Measurements from ENCODE around the gene GGACT. TPM values are rescaled to one million over a fixed set of nuclear protein-coding genes. Genes with fewer than 3 reads are reported as not detected.

Gene GGACT
- total RNA-seq, 1 experiment from 2014 or later = 2.6 TPM

DNA sequence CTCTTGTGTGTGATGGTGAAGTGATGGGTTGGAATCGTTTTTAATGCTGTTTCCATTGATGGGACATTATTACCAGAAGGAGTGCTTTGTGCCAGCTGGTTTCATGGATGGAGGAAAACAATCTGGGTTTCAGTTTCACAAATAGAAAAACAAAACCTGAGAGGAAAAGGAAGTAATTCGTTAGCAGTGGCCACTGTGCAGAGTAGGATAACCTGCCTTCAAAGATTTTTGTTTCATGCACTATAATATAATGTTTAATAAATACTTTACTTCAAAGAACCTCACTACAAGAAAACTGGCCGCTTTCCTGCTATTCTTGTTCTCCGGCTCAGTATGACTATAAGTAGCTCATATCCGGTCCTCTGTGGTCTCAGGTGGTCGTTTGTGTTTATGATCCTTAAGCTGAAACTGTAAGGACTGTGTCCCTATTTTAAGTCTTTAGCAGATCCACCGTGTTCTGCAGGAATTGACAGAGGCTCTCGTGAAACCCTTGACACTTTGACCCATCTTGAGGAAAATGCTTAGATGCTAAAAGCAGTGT lies 104.7 kb downstream of the GGACT start:
- intact Hi-C loops (cut with micrococcal nuclease; ENCODE audit: unreplicated experiment) = no loop called here
- Mint-ChIP-seq H3K36me3 (ENCODE audit: insufficient read depth, unreplicated experiment) (no peaks in the 10 kb centered on the region), H3K4me3 (ENCODE audit: low read depth, unreplicated experiment) (no peak overlapping the region), H3K4me1 (ENCODE audit: low read depth, unreplicated experiment) (no peaks in the 10 kb centered on the region), H3K9me3 (ENCODE audit: low read depth, unreplicated experiment) (no peaks in the 10 kb centered on the region), H3K27ac (ENCODE audit: unreplicated experiment) (no peak overlapping the region), H3K27me3 (ENCODE audit: unreplicated experiment) (no peaks in the 10 kb centered on the region)
- no peak for DNase-seq
- no TSS peak for BruUV-seq (replicated peaks)
- CTCF ChIA-PET = no interaction called here
- TF ChIP-seq, protein P1, sequence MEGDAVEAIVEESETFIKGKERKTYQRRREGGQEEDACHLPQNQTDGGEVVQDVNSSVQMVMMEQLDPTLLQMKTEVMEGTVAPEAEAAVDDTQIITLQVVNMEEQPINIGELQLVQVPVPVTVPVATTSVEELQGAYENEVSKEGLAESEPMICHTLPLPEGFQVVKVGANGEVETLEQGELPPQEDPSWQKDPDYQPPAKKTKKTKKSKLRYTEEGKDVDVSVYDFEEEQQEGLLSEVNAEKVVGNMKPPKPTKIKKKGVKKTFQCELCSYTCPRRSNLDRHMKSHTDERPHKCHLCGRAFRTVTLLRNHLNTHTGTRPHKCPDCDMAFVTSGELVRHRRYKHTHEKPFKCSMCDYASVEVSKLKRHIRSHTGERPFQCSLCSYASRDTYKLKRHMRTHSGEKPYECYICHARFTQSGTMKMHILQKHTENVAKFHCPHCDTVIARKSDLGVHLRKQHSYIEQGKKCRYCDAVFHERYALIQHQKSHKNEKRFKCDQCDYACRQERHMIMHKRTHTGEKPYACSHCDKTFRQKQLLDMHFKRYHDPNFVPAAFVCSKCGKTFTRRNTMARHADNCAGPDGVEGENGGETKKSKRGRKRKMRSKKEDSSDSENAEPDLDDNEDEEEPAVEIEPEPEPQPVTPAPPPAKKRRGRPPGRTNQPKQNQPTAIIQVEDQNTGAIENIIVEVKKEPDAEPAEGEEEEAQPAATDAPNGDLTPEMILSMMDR (IDR thresholded peaks at IDR 0.05; ENCODE audit: unreplicated experiment) = no peak

DNA sequence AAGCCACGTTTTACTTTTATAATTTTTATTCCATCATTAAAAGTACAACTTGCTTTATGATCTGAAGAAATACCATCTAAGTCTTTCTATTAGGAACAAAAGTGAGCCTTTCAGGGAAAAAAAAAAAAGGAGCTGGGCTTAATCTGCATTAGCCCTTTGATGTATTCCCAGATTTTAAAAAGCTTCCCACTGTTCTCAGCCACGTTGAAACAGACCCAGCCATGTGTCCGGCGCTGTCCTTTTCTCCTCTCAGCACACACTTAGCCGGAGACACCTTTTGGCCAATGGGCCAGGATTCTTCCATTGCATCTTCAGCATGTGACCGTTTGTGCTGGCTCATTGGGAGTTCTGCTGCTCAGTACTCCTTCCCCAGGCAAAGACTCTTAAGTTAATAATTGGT lies 105.5 kb downstream of the GGACT start:
- Mint-ChIP-seq H3K36me3 (ENCODE audit: insufficient read depth, unreplicated experiment) (no peaks in the 10 kb centered on the region), H3K4me3 (ENCODE audit: low read depth, unreplicated experiment) (no peak overlapping the region), H3K27ac (ENCODE audit: unreplicated experiment) (no peak overlapping the region), H3K4me1 (ENCODE audit: low read depth, unreplicated experiment) (no peaks in the 10 kb centered on the region), H3K9me3 (ENCODE audit: low read depth, unreplicated experiment) (no peaks in the 10 kb centered on the region), H3K27me3 (ENCODE audit: unreplicated experiment) (no peaks in the 10 kb centered on the region)
- CTCF ChIA-PET = no interaction called here
- no TSS peak for BruUV-seq (replicated peaks)
- no peak for DNase-seq
- TF ChIP-seq, protein P1 (IDR thresholded peaks at IDR 0.05; ENCODE audit: unreplicated experiment) = no peak
- intact Hi-C loops (cut with micrococcal nuclease; ENCODE audit: unreplicated experiment) = no loop called here

DNA sequence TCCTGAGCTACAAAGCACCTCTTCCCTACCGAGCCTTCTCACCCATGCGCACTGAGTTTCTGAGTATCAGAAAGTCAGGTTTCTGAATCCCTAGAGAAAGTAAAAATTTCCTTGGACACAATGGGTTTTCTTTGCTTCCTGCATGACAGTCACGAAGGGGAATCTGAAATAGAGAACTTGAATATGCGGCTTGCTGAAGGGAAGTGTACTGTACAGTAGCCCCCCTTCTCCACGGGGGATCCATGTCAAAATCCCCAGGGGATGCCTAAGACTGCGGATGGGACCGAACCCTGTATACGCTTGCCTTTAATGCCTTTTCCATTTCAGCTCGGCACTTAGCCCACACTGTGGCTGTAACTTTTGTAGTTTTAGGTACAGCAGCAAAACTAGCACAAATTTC lies 107.9 kb downstream of the GGACT start:
- intact Hi-C loops (cut with micrococcal nuclease; ENCODE audit: unreplicated experiment) = no loop called here
- H3K27me3 Mint-ChIP-seq (ENCODE audit: unreplicated experiment) = no peaks in the 10 kb centered on the region
- no peak overlapping the region for H3K4me3 Mint-ChIP-seq (ENCODE audit: low read depth, unreplicated experiment)
- BruUV-seq (replicated peaks) = no TSS peak
- no peak for DNase-seq
- no peaks in the 10 kb centered on the region for H3K4me1 Mint-ChIP-seq (ENCODE audit: low read depth, unreplicated experiment)
- H3K36me3 Mint-ChIP-seq (ENCODE audit: insufficient read depth, unreplicated experiment) = no peaks in the 10 kb centered on the region
- CTCF ChIA-PET = no interaction called here
- no peak overlapping the region for H3K27ac Mint-ChIP-seq (ENCODE audit: unreplicated experiment)
- TF ChIP-seq, protein P1 (IDR thresholded peaks at IDR 0.05; ENCODE audit: unreplicated experiment) = no peak
- no peaks in the 10 kb centered on the region for H3K9me3 Mint-ChIP-seq (ENCODE audit: low read depth, unreplicated experiment)

Other genes starting within 250 kb of the GGACT start
- gene TMTC4, start 86.0 kb upstream of the GGACT start, total RNA-seq (2022) = 8.2 and 8.9 TPM in 2 replicates

Data from Calu3 (cell line).